HG02642 (cell line): ENCODE data around the gene RHOBTB1.
A peak's percentile ranks its signal among the peaks of the same experiment; 100 is the strongest.
"Not testable (repeated sequence)": the region's sequence is repeated elsewhere in the genome, so short reads cannot be mapped to it uniquely, and the experiment has no call there.

Source experiments
- ATAC-seq: cut with Tn5 transposase; IDR thresholded peaks from one replicate; pipeline ENCODE4 v1.9.1; 2021; ENCODE audit warnings: mild to moderate bottlenecking; ENCODE audit not compliant: unreplicated experiment, poor library complexity

The RHOBTB1 gene

DNA sequence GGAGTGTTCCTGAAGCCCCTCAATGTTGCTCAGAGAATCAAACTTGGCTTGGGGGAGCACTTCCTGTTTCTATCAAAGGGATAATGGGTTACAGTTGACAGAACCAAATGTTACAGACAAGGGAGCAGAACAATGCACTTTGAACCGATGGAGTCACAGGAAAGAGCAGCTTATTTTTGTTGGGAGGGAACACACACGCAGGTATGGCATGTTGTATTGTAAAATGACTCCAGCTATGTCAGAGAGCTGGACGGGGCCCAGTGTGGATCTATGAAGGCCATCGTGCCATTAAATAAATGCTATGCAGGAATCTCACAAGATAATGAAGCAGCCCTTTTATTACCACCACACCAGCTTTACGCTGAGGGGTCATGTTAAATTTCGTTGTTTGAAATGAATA, 35.1 kb downstream of the RHOBTB1 start:
- ATAC-seq, result no peak

DNA sequence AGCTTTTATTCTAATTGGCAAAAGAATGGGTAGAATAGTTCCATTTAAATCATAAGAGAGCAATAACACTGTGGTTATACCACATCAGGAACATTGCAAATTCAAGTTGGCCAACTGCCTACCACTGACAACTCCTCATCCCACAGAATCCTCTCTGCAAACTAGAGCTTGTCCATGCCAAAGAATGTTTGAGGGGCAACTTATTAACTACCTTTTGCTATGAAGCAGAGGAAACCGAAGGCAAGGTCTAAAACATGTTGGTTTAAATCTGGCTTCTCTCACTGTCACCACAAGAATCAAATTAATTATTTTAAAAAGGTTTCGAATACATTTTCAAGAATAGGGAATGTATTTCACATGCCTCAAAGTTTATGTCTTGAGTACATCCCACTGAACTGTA, 36.0 kb downstream of the RHOBTB1 start:
- no peak for ATAC-seq

DNA sequence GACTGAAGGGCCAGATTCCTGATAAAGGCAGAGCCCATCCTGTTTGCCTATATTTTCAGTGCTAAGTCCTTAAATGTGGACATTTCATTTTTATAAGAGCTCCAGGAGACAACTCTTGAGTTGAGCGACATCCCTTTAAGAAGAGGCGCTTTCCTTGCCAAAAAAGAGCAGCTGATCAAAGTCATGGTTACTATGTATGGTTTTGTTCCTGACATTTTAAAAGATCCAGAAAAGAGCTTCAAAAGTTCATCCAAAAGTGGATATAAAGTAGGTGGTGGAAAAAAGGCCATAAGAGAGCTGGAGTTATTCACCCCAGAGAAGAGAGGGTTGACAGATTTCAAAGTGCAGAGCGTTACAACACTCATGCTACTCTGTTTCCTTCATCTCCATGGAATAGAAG, 36.7 kb downstream of the RHOBTB1 start:
- ATAC-seq, result no peak

DNA sequence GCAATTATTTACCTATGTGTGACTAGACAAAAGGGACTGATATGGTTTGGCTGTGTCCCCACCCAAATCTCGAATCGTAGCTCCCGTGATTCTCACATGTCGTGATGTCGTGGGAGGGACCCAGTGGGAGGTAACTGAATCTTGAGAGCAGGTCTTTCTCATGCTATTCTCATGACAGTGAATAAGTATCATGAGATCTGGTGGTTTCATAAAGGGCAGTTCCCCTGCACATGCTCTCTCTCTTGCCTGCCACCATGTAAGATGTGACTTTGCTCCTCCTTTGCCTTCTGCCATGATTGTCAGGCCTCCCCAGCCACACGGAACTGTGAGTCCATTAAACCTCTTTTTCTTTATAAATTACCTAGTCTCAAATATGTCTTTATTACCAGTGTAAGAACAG, 37.2 kb downstream of the RHOBTB1 start:
- not testable (repeated sequence) for ATAC-seq

DNA sequence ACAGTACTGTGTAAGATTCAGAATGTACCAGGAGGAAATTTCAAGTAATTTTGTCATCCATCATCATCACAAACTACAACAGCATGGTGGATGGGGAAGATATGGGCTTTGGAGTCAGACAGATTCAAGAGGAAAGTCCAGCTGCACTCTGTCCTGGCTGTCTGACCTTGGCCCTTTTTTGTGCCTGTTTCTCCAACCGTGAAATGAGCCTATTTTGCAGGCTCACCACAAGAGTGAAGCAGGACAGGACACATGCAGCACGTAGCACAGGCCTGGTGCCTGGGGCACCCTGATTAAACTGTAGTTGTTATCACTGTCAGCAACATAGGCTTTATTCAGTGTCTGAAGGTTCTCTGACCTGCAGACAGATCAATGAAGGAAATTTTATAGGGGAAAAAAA, 37.6 kb downstream of the RHOBTB1 start:
- no peak for ATAC-seq

DNA sequence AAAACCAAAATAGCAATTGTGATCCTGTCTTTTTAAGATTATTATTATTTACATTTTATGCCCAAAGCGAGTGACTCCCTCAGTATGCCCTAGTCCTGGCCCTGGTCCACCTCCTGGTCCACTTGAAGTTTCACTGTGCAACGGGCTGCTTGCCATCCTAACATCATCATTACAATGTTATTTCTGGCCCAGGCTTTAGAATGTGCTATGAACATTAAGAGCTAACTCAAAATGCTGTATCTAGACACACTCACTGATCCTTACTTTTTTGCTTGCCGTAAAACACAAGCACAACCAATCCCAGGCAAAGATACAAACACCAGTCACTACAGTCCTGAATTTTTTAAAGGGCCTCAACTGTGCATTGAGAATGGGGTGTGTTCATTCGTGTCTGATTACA, 38.4 kb downstream of the RHOBTB1 start:
- no peak for ATAC-seq

DNA sequence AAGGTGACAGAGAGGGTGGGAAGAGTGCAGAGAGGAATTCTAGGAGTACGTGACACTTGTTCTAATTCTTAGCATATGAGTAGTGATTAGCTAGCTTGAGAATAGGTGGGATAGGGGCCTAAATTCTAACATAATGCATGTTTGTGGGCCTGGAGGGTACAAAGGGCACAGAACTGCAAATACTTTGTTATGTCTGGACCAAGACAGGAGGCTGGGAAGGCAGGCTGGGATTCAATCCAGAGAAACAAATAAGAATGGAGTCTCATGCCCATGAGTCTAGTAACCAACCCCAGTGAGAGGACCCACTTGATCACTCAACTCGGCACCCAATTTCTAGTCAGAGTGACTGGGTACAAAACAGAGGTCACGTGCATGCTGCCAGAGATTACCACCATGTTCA, 40.9 kb downstream of the RHOBTB1 start:
- ATAC-seq, result no peak

DNA sequence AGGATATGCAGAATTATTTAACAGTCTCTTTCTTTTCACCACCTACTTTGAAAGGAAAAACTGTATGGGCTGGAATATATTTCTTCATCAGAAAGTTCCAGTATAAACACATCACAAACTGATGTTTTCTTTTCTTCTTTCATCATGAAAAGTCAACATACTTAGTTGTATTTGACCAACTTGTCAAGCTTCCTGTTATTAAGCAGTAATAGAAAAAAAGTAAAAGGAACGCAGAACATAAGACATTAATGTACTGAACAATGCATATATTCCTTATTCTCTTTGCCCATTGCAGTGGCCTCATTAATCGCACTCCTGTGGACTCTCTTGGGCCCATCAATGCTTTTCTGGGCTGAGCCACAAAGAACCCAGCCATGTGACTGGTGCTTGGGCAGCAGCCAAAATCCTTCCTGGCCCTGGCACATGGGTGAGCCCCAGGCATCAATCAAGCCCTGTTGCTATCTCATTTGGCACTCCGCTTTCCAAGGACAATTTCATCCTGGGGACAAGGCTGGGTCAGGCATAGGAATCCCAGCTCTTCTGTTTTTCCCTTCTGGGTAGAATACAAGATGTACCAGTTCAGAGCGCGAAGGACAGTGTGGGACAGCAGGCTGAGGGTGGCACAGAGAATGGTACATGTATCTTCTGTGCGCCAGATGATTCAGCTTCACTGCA, 42.3 kb downstream of the RHOBTB1 start:
- ATAC-seq, result no peak

DNA sequence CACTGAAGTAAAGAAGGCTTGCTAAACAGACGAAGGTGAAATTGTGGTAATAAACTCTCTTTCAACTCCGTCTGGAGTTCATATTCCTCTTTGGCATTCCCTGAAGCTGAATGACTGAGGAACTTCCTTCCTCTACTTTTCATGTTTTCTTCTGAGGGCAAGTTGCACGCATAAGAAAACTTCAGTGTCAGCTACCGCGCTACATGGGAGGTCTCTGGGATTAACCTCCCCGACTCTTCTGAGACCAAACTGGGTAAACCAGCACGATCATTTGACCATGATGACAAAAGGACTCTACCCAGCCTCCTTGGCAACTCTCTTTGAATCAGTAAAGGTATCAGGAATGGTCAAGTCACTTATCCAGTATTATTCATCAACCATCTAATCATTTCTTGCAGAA, 44.7 kb downstream of the RHOBTB1 start:
- no peak for ATAC-seq

DNA sequence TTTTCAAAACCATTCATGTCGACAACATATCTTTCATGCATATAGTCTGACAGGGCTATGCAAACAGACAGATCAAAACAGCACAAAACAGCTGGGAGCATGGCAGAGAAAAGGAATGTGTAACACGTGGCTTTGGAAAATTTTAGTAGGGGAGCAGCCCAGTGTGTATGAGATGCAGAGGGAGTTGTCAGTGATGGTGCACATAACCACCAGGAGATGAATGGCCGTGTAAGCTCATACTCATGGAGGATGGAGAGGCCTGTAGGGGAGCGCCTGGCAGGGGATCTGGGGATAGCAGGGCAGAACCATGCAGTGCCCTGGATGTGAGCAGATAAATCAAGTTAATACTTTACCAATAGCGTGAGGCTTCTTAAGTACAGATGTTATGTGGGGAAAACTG, 45.7 kb downstream of the RHOBTB1 start:
- no peak for ATAC-seq

DNA sequence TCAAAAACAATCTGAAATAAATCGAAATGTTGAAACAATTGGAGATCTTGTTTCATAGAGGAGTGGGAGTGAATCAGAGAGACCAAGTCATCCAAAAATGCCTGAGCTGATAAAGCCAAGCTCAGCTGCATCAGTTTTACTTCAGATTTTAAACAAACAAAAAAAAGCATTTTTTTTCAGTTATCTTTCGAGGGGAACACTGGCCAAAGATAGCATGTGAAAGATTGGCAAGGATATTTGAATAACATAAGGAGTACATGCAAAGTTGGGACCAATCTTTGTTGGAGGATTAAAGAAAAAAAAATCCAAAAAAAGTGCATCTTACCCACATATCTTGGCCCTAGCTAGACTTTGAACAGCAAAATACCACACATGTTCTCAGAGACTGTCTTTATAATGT, 47.2 kb downstream of the RHOBTB1 start:
- no peak for ATAC-seq

DNA sequence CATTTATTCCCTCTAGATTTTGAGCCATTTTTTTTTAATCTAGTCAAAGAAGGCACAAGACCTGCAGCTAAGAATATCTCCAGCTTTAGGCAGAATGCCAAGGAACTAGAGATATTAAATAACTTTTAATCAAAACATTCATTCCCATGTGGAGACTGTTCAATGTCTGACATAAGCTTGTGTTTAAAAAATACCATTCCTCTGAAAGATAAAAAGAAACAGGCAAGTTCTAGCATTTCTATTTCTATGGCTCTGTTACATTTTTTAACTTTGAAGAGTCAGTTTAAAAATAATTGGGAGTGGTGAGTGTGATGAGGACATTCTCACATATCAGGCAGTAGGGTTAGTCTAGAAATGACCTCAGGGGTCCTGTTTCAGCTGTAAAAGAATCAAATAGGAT, 48.0 kb downstream of the RHOBTB1 start:
- no peak for ATAC-seq

DNA sequence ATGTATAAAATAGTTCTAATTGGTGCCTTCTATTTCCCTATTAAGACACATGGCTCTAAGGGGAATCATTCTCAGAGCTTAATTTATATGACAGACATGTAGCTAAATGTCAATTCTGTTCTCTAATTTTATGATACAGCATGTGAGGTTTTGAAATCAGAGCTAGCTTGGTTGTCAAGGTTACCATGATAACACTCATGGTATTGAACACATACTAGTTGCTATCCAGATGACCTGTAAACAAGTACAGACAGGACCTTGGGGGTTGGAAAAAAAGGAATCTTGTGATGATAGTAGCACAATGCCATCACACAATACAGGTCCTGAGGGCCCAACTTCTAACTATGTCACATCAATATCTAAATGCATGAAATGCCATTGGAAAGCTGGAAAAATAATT, 49.2 kb downstream of the RHOBTB1 start:
- ATAC-seq, result no peak

DNA sequence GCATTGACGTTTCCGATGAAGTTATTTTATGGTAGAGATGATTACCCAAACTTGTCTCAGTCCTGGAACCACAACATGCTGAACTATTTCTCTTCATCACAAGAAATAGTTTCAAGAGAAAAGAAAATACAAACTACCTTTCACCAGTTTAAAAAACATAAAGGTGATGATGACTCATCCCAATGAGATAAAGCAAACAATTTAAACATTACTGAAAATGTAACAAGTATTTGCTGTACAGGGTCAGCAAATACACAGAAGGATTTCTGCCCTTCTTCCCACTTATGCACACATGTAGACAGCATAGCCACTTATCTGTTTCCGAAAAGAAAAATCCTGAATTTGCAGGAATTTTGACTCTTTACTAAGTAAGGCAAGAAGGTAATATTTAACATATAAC, 50.8 kb downstream of the RHOBTB1 start:
- no peak for ATAC-seq

DNA sequence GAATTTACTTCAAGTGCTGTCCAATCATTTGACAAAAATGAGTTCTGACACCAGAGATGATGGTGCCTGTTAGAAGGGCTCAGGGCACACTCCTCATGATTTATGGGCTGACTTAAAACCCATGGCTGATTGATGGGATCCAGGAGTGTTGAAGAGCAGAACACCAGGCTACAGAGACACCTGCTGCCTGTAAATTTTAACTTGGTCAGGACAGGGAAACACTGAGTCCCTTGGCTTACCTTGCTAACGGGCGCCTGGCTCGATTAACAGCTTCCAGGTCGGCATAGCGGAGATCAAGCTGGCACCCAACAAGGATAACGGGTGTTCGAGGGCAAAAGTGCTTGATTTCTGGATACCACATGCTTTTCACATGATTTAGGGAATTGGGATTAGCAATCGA, 51.4 kb downstream of the RHOBTB1 start:
- no peak for ATAC-seq

DNA sequence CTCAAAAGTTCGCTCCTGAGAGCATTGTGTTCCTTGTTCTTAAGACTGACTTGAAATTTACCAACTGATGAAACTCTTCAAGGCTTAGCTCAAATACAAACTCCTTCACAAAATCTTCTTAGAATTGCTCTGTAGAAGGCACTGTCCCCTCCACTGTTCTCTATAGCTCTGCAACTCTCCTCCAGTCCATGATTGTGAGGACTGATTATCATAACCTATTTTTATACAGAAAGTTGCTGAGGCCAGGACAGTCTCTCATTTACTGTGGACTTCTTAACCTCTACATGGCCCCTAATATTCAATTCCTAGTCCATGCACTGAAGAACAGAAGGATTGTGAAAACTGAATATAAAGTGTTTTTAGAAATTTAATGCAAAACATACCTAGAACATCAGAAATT, 53.2 kb downstream of the RHOBTB1 start:
- ATAC-seq, result no peak

DNA sequence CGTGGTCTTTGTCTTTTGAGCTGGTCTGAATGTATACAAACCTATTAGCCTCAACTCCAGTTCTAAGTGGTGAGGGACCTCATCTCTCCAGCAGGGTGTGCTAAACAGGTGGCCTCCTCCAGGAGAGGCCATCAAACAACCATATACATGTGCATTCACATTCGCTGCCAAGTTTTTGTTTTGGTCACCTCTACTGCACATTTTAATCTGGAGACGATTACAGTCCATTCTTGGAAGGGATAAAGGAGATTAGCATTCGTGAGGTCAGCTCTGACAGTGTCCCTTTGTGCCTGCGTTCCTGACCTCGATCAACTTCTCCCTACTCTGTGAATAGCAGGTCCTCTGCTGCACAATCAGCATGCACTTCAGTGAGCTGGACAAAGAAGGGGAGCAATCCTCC, 60.8 kb downstream of the RHOBTB1 start:
- ATAC-seq, result peak; percentile 69

DNA sequence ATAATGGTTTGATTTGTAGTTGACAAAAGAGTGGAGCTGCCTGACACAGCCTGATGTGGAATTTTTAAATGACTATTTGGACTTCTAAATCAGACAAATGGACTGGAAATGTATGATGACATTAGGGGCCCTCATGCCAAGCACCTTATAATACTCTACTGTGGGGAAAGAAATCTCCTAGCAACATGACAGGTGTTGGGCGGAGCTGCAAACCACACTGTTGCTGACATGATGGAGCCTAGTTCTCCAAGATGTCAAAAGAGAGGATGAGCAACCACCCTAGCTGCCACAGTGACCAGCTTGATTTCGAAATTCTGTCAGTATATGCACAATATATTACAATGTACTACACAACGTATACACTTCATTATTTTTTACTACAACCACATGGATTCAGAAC, 65.8 kb downstream of the RHOBTB1 start:
- ATAC-seq, result no peak

DNA sequence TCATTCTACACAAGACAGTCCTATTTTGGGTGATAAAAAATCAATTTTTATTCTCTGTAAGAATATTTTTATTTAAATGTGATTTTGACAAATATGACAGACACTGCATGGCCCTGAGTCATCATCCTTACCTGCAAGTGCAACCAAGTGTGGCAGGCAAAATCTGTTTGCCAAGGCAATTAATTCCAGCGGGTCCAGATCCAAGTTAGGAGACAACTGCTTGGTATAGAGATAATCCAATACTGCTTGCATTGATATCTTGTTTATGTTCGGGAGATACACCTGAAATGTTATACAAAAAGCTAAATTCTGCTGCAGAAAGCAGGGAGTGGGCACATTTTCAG, 66.2 kb downstream of the RHOBTB1 start:
- ATAC-seq, result no peak

DNA sequence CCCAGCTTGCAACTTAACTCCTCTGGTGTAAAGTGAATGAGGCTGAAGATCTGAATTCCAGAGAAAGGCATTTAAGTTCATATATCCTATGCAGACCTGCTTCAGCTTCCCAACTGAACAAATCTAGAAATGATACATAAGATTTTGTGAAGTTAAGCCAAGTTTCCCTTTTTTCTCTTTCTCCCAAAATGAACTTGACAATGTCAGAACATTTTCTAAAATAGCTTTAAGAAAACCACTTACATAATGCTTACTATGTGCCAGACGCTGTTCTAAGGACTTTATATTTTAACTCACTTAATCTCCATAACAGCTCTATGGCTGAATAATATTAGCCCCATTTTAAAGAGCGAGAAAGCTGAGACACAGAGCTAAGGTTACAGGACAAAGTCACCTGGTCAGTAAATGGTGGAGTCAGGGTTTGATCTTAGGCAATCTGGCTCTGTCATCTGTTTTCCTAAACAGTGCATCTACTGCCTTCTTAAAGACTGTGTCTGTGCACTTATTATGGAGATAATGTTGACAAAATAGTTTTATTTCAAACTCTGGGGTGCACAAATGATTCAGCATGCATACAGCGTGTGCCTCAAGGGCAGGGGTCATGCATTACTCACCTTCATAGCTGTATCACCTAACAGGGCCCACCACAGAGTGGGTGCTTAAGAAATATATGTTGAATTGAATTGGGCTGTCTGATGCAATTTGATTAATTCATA, 66.8 kb downstream of the RHOBTB1 start:
- ATAC-seq, result no peak

DNA sequence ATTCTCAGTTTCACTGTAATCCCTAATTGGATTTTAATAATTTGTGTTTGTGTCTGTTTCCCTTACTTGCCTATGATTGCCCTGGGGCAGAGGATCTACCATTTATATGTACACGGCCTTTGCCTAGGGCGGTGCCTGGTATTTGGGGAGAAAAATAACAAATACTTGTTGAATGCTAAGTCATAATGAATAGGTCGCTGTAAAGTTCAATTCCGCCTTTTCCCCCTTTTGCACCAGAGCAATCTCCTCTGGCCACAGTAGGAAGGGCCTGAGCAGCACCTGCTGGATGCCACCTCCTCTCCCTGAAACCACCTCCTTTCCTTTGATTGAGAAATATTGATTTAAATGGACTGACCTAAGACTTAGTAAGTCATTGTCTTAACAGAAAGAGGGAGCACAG, 70.2 kb downstream of the RHOBTB1 start:
- no peak for ATAC-seq

DNA sequence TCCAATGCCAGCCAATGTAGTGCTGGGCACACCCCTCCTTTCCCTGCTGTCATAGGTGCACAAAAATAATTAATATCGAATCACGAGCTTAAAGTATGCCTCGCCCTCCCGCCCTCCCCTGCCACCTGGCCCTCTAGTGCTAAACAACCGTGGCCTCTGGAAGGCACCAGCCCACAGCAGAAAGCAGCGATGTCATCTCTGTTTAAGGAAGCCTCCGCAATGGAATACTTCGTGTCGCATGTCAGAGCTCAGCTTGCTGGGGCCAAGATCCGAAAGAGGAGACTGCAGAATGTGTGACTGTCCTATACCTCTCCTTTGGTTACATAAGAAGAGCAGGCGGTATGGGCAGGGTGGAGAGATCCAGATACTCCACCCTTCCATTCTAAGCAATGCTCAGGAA, 71.5 kb downstream of the RHOBTB1 start:
- no peak for ATAC-seq
